GM18907 (cell line): ENCODE measurements around the gene FHIT.
"Not testable (repeated sequence)": the region's sequence is repeated elsewhere in the genome, so short reads cannot be mapped to it uniquely, and the experiment has no call there.

Experiments
- ATAC-seq: cut with Tn5 transposase; IDR thresholded peaks from one replicate; pipeline ENCODE4 v1.9.1; 2021; ENCODE audit warnings: mild to moderate bottlenecking, moderate library complexity; ENCODE audit not compliant: unreplicated experiment

FHIT gene

DNA sequence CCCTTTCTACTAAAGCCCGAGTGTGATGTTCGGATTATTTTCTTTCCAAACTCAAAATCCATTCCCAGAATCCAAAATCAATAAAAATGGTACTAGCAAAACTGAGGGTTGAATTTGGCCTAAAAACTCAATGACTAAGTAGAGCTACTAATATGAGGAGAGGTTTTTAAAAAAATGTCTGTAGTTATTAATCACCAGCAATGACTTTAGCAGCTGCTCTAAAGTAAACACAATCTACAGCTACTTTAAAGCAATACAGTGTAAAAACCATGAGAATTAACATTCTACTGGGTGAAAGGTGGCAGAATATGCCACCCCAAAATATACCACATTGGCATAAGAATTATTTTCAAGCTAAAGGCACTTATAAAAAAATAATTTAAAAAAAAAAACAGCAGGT, 23.5 kb downstream of the FHIT start:
- no peak for ATAC-seq

DNA sequence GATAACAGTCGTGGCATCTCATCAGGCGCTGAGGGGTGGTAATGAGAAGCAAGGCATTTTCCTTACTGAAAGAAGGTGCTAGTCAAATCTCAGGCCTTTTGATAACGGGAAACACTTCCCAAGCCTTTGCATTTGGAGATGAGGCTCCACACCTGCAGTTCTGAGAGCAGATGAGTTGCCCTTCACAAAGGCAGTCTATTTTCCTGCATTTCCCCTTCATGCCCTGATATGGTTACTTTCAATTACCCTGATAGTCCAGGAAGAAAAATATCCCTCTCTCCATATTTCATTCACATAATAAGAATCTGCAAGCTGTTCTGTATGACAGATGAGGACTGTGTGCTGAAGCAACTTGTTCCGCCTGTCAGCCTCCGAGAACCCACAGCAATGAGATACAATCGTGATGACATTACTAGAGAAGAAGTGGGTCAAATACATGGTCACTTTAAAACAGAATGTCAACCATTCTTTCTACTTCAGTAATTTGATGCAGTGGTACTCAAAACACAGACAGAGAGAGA, 25.0 kb downstream of the FHIT start:
- no peak for ATAC-seq

DNA sequence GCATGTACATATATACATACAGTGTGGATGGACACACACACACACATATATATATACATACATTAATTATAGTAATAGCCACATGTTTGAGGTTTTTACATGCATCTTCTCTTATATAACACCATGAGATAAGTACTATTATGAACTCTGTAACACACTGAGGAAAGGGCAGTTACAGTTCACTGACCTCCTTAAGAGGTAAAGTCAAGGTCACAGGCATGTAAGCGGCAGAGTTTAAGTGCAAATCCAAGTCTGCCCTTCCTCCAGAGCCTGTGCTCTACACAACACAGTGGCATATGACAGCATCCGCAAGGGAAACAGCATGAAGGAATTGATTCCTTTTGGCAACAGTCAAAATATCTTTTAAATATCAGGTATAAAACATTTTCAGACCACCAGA, 26.4 kb downstream of the FHIT start:
- no peak for ATAC-seq

DNA sequence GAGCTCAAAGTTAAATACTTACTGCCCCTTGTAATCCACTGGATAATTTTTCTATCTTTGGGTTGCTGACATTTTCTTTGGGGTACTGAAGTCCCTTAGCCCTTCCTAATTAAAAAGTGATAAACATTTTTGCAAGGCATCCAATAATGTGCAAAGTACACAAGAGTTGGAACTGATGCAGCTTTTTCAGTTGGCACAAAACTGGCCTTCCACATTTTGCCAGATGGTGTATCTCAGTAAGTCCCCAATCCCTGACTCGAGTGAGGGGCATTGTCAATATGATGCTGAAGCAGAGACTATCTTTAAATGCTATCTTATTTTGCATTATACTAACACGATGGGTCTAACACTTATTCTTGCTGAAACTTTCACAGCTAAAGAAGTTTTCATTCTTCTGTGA, 27.8 kb downstream of the FHIT start:
- ATAC-seq = no peak

DNA sequence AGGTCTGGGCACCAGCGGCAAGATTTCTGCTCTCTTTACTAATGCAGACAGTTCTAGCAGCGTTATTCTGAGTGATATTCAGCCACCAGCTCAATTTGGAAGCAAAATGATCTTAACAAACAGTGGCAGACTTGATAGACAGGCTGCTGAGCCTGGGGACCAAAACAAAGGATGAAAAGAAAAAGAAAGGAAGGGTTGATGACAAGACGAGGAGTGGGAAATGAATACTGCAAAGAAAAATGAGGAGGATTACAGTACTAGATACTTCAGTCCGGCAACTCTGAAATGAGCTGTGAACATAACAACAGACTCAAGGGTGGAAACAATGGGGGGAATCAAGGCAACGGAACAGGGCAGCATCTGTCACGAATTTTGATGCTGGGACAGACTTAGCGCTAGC, 28.8 kb downstream of the FHIT start:
- no peak for ATAC-seq

DNA sequence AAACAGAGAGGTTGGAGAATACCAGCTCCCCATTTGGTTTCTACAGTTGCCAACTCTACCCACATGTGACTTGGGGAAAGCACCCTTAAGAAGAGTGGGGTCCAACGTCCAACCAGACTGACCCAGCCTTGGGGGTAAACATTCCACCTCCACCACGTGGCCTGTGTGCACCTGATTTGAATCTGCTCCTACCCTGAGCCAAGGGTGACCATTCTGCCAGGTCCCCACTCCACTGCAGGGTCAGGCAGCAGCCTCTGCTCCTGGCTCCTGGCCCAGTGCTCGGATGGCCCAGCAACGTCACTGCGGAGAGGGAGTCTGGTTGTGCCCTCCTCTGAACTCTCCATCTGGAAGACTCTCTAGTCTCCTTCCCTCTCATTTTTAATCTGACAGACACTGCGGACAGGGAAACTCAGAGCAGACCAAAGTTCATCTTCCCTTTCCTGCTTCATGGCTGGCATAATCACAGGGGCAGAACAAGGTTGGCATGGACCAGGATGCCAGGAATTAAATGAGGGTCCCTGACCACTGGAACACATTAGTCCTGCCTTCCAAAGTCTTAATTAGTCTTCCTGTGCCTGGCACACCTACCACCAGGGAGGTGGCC, 29.4 kb downstream of the FHIT start:
- no peak for ATAC-seq

DNA sequence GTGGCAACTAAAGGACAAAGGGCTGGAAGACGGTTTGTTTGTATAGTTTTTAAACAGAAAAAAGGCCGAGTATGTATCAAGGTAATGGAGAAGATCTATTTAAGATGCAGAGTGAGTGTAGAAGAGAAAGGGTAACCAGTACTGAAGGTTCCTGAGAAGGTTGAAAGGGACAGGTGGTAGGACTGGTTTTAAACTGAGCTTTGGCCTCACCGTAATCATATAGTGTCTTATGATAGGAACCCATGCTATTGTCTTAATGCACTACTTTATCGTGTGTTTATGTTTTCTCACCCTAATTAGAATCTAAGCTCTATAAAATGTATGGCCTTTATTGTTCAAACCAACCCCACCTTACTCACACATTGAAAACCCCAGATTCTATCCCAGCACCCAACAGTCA, 32.7 kb downstream of the FHIT start:
- no peak for ATAC-seq

DNA sequence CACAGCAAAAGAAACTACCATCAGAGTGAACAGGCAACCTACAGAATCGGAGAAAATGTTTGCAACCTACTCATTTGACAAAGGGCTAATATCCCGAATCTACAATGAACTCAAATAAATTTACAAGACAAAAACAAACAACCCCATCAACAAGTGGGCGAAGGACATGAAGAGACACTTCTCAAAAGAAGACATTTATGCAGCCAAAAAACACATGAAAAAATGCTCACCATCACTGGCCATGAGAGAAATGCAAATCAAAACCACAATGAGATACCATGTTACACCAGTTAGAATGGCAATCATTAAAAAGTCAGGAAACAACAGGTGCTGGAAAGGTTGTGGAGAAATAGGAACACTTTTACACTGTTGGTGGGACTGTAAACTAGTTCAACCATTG, 35.1 kb downstream of the FHIT start:
- not testable (repeated sequence) for ATAC-seq

DNA sequence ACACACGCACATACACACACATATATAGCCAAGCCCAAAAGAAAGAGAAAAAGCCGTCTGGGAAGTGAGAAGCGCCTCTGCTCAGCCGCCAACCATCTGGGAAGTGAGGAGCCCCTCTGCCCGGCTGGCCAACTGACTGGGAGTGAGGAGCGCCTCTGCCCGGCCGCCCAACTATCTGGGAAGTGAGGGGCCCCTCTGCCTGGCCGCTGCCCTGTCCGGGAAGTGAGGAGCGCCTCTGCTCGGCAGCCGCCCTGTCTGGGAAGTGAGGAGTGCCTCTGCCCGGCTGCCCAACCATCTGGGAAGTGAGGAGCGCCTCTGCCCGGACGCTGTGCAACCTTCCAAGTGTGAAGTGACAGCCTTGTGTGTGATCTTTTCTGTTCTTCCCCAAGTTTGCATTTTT, 49.2 kb downstream of the FHIT start:
- no peak for ATAC-seq

DNA sequence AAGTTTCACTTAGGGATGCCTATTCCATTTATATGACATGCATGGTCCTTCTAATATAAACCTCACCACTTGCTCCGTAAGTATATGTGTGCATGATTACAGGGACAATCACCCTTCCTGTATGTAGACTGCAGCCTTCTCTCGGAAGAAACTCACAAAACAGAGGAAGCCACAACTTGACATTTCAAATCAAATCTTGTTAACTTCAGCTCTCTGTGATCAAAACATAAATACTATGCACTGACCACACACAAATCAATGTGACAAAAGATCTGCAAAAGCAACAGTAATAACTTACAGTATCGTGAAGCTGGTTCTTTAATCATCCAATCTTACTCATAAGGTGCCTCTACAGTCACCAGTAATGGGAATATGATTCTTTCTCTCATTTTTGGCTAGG, 50.2 kb downstream of the FHIT start:
- no peak for ATAC-seq

DNA sequence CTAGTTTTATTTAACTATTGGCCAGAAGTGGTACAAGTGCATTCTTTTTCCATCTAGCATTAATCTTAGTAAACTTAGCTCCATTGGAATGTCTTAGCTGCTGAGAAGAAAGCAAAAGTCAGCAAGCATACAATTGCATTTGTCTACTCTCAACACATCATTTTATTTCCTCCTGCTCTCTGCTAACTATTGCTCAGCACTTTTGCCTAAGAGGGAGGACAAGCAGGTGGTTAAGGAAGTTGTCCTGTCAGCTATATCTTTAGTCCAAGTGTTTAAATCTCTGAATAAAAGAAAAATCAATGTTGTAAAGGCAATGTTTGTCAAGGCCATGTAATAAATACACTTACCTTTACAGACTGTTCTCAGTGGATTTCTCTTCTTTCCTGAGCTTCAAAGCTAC, 51.0 kb downstream of the FHIT start:
- no peak for ATAC-seq

DNA sequence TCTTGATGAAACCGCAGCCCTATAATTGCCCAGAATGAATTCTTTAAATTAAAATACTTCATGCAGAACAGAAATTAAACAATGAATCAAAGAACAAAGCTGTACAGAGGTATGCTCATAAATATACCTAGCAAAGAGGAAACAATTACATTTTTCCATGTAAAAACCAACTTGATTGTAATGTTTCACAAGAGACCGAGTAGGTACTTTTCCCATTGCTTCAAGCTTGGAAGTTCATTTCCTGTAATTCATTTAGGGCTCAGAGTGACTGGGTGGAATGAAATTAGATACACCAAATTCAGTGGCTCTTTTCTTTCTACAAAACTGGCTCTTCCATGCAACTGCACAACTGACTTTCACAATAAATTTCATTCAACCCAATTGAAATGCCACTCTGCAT, 51.4 kb downstream of the FHIT start:
- ATAC-seq = no peak

DNA sequence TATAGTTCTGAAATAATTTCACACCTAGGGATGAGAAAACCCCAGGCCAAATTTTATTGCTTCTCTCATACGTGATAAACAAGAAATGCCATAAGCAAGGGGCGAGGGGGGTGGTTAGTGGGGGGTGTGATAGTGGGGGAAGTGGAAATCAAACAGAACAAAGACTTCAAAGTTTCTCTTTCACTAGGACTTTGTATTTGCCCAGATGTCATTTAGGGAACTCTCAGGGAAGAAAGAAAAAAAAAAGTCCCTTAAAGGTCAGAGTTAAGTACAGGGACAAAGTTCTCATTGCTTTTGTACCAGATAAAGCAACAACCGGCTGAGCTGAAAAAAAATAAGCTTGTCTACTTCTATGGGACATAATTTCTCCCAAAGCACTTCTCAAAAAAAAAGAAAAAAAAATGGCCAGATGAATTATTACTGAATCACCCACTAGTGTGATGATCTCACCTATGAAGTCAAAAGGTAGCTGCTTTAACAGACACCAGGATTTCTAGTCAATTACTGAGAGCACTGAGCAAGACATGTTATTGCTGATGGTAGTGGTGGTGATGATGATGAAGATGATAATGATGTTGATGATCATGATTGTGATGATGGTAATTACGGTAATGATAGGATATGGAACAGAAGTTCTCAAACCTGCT, 56.2 kb downstream of the FHIT start:
- no peak for ATAC-seq

DNA sequence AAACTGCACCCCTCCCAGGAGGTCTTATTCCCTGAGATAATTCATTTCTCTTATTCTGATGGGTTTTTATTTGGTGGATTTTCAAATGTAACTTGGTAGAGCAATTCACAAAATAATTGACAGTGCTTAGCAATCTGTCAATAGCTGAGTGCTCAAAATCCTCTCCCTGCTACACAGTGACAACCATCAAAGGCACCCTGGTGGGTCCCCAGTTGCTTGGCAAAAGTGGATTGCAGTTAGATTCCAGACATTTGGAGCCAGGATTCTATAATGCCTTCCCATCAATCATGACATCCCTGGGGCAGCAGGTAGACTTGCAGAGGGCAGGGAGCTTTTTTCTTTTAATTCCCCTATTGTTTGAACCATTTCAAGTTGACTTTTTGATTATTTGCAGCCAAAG, 59.0 kb downstream of the FHIT start:
- no peak for ATAC-seq

DNA sequence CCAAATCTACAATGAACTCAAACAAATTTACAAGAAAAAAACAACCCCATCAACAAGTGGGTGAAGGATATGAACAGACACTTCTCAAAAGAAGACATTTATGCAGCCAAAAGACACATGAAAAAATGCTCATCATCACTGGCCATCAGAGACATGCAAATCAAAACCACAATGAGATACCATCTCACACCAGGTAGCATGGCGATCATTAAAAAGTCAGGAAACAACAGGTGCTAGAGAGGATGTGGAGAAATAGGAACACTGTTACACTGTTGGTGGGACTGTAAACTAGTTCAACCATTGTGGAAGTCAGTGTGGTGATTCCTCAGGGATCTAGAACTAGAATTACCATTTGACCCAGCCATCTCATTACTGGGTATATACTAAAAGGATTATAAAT, 61.0 kb downstream of the FHIT start:
- ATAC-seq = not testable (repeated sequence)

DNA sequence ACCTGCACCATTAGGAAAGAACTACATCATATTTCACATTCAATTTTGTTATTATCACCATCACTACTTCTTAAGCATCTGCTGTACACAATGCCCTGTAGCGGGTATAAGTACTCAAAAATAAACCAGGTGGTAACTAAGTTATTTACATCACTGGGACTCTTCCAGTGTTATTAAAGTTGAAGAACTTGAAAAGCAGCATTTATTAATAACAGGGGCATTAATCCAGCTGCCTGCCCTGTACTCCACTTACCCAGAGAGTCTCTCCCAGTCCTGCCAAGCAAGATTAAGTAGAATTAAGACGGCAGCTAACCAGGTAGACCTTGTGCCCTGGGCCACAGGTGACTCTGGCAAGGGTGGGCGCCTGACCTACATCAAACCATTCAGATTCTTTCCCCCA, 65.2 kb downstream of the FHIT start:
- ATAC-seq = no peak

DNA sequence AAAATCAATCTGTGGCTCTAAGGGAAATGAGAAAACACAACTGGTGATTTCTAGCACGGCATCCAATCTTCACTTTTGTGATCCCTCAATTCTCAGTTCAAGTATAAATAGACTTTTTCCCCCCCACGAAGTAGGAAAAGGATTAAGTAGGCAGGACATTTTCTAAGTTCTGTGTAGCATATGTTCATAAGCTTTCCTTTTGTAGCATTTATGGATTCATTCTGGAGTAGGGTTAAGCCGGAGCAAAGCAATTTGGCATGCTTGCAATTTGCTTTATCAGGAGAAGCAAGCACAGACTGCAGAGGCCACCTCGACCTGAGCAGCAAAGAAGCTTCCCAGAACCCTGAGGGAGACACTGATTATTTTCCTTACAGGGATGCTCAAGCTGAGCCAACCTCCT, 66.3 kb downstream of the FHIT start:
- no peak for ATAC-seq

DNA sequence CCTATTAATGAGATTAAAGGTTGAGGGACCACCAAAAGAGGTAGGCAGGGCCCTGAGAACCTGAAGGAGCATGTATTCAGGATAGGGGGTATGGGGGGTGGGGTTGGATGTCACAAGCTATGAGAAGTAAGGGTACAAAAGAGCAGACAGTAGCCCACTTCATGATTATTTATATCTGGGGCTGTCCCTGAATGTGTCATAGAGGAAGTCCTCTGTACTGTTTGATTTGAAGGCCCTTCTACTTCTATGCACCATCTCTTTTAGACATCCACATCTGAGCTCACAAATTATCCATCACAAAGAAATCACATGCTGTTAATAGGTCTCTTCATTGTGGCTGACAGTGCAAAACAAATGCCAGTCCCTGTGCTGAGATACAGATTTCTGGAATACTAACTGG, 68.6 kb downstream of the FHIT start:
- peak; percentile 51 for ATAC-seq

DNA sequence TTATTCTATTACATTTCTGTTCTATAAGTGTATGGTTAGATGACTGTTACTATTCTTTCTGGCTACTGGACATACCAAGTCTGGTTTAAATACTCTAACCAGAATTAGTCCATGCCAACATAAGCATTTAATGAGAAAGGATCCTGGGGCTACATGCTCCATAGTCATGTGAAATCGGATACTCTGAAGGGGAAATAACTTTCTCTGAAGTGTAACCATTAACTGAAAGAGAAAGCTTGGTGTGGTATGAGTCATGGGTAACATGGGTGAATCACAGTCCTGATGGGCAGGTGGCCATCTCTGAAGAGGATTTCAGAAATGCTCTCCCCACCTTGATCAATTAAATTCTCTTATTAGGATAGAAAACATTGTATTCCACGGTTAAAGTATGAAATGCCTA, 69.4 kb downstream of the FHIT start:
- ATAC-seq = peak; percentile 96

DNA sequence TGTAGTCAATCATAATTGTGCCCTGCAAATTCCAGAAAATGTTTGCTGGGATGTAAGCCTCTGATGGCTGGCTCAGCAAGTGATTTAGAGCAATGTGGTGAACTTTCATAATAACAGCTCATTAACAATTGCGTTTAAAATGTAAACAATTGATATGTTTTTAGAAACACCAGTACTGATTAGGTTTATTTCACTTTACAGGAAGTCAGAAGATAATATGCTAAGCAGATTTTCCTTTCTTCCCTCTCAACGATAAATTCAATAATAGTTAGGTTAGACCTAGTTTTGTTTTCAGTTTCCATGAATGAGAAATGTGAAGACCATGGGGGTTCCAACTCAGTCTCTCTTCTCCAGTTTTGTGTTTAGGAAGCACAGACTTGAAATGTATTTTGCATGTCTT, 71.0 kb downstream of the FHIT start:
- ATAC-seq = no peak

DNA sequence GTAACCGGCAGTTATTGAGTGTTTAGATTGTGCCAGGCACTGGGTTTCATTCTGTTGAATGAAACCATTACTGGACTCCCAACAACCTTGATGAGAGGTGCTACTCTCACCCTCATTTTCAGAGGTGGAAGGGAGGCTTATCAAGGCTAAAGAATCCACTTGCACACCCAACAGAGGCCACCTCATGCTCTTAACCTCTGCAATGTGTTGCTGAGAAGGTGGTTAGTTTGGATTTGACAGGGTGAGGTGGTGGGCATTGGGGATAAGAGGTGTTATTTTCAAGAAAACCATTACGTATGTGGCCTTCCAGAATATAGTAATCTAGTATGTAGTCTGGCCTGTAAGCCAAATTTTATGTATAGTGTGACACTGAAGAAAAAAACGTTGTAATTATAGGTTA, 73.1 kb downstream of the FHIT start:
- ATAC-seq = no peak

DNA sequence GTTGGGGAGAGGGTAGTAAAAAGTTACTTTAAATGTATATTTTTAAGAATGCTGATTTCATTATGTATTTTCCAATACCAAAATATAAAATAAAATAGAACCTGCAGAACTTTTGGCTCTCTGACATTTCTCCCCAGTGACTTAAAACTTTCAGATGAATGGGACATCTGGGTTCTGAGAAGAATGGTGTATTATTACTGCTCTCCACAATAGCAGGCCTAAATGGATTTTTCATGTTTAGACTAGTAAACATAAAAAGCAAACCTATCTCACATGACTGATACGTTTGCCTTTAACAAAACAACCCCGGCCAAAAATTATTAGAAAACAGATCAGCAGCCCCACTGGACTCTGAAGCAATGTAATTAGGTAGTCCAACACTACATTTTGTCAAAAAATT, 73.8 kb downstream of the FHIT start:
- no peak for ATAC-seq

DNA sequence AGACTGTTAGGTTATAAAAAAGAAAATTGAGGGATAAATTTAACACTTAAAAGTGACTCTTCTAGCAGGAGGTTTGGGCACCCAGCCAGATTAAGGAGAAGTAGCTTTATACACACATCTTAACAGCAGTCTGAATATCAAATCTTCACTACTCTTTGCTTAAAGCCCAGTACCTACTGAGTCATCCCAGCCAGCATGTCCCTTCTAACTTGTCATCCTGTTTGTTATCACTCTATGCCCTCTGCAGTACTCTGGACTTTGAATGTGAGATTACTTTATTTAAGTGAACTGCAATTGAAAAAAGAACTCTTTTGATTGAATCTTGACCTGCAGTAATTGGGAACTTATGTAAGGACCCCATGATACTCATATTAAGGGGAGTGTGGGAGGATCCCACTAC, 77.6 kb downstream of the FHIT start:
- ATAC-seq = no peak
